Measurements from ENCODE around the gene JTB. TPM values are rescaled to one million over a fixed set of nuclear protein-coding genes. Genes with fewer than 3 reads are reported as not detected.
A peak's percentile ranks its signal among the peaks of the same experiment; 100 is the strongest.

Gene JTB
- total RNA-seq, 2 experiments from 2014 or later, result 111 to 124 TPM

- POLR2A ChIA-PET, result no interaction called here
- DNase-seq, result no peak
- H3K4me3 Mint-ChIP-seq, result no peak overlapping the region
- CTCF ChIA-PET, result interaction anchor here (1.0 kb wide), 1 partner anchor 11 kb away, joined by 5 read pairs; the partner anchor contains the start of gene DENND4B
- H3K9me3 Mint-ChIP-seq, result no peaks in the 10 kb centered on the region
- H3K36me3 Mint-ChIP-seq (ENCODE audit: low read depth), result peaks cover 56% of the 10 kb centered on the region
- H3K27ac Mint-ChIP-seq, result no peak overlapping the region
- H3K27me3 Mint-ChIP-seq, result no peaks in the 10 kb centered on the region
- peaks cover 7% of the 10 kb centered on the region for H3K4me1 Mint-ChIP-seq
Observed at GRCh38 chr1:153936011-153936802, 41.3 kb downstream of the JTB start.

GRCh38 chr1:153934746-153935145 is 42.7 kb downstream of the JTB start:
- Mint-ChIP-seq H3K4me3 (no peak overlapping the region), H3K36me3 (ENCODE audit: low read depth) (peaks cover 48% of the 10 kb centered on the region), H3K4me1 (peaks cover 3% of the 10 kb centered on the region), H3K27ac (no peak overlapping the region), H3K27me3 (no peaks in the 10 kb centered on the region), H3K9me3 (no peaks in the 10 kb centered on the region)
- CTCF ChIA-PET, result interaction anchor here (0.5 to 1.9 kb wide), 2 partner anchors 10 to 38 kb away, joined by 4 read pairs; no protein-coding TSS in a partner anchor
- POLR2A ChIA-PET, result no interaction called here
- no peak for DNase-seq

GRCh38 chr1:153933955-153934354 is 43.5 kb downstream of the JTB start:
- DNase-seq, result no peak
- no peak overlapping the region for H3K27ac Mint-ChIP-seq
- CTCF ChIA-PET, result interaction anchor here (0.6 to 1.9 kb wide), 2 partner anchors 11 to 99 kb away, joined by 4 read pairs; no protein-coding TSS in a partner anchor
- no peaks in the 10 kb centered on the region for H3K9me3 Mint-ChIP-seq
- POLR2A ChIA-PET, result no interaction called here
- peaks cover 44% of the 10 kb centered on the region for H3K36me3 Mint-ChIP-seq (ENCODE audit: low read depth)
- H3K4me3 Mint-ChIP-seq, result no peak overlapping the region
- peaks cover 6% of the 10 kb centered on the region for H3K4me1 Mint-ChIP-seq
- no peaks in the 10 kb centered on the region for H3K27me3 Mint-ChIP-seq

- H3K27ac Mint-ChIP-seq, result no peak overlapping the region
- peaks cover 10% of the 10 kb centered on the region for H3K4me1 Mint-ChIP-seq
- DNase-seq, result no peak
- no peaks in the 10 kb centered on the region for H3K9me3 Mint-ChIP-seq
- no peaks in the 10 kb centered on the region for H3K27me3 Mint-ChIP-seq
- POLR2A ChIA-PET, result no interaction called here
- no peak overlapping the region for H3K4me3 Mint-ChIP-seq
- peaks cover 41% of the 10 kb centered on the region for H3K36me3 Mint-ChIP-seq (ENCODE audit: low read depth)
- CTCF ChIA-PET, result interaction anchor here (0.6 to 1.9 kb wide), 2 partner anchors 11 to 98 kb away, joined by 4 read pairs; no protein-coding TSS in a partner anchor
Observed at GRCh38 chr1:153933430-153933829, 44.0 kb downstream of the JTB start.

- CTCF ChIA-PET, result interaction anchor here (1.3 kb wide), 1 partner anchor 14 kb away, joined by 3 read pairs; the partner anchor contains the start of gene DENND4B
- Mint-ChIP-seq H3K4me1 (peaks cover 14% of the 10 kb centered on the region), H3K36me3 (ENCODE audit: low read depth) (peaks cover 36% of the 10 kb centered on the region), H3K4me3 (no peak overlapping the region), H3K27ac (no peak overlapping the region), H3K27me3 (no peaks in the 10 kb centered on the region), H3K9me3 (no peaks in the 10 kb centered on the region)
- POLR2A ChIA-PET, result no interaction called here
- no peak for DNase-seq
Observed at GRCh38 chr1:153932156-153933131, 45.0 kb downstream of the JTB start.

- Mint-ChIP-seq H3K36me3 (ENCODE audit: low read depth) (peaks cover 17% of the 10 kb centered on the region), H3K27ac (no peak overlapping the region)
- no peak for DNase-seq
Observed at GRCh38 chr1:153929981-153930948, 47.2 kb downstream of the JTB start.

GRCh38 chr1:153929426-153929825 is 48.0 kb downstream of the JTB start:
- Mint-ChIP-seq H3K27me3 (no peaks in the 10 kb centered on the region), H3K4me1 (peaks cover 14% of the 10 kb centered on the region), H3K27ac (no peak overlapping the region), H3K36me3 (ENCODE audit: low read depth) (peaks cover 15% of the 10 kb centered on the region), H3K9me3 (no peaks in the 10 kb centered on the region), H3K4me3 (no peak overlapping the region)
- ChIA-PET POLR2A (no interaction called here), CTCF (interaction anchor here (1.2 to 3.8 kb wide), 3 partner anchors 10 to 27 kb away, joined by 3 to 21 read pairs (median 3); partner anchors contain the start of gene DENND4B)
- DNase-seq, result no peak

More at GRCh38 chr1:153929981-153930948, 47.2 kb downstream of the JTB start:
- POLR2A ChIA-PET, result no interaction called here
- Mint-ChIP-seq H3K9me3 (no peaks in the 10 kb centered on the region), H3K4me3 (no peak overlapping the region), H3K27me3 (no peaks in the 10 kb centered on the region), H3K4me1 (peaks cover 13% of the 10 kb centered on the region)
- CTCF ChIA-PET, result interaction anchor here (1.2 to 3.8 kb wide), 3 partner anchors 11 to 26 kb away, joined by 3 to 21 read pairs (median 3); partner anchors contain the start of gene DENND4B

GRCh38 chr1:153928791-153929341 is 48.6 kb downstream of the JTB start:
- ChIA-PET POLR2A (no interaction called here), CTCF (interaction anchor here (1.3 to 3.8 kb wide), 3 partner anchors 9 to 27 kb away, joined by 3 to 21 read pairs (median 3); partner anchors contain the start of gene DENND4B)
- H3K36me3 Mint-ChIP-seq (ENCODE audit: low read depth), result peaks cover 12% of the 10 kb centered on the region
- peak overlapping the region; percentile 60 for H3K27ac Mint-ChIP-seq
- no peaks in the 10 kb centered on the region for H3K27me3 Mint-ChIP-seq
- H3K4me3 Mint-ChIP-seq, result no peak overlapping the region
- DNase-seq, result no peak
- H3K4me1 Mint-ChIP-seq, result peaks cover 17% of the 10 kb centered on the region
- no peaks in the 10 kb centered on the region for H3K9me3 Mint-ChIP-seq

GRCh38 chr1:153928245-153928644 is 49.2 kb downstream of the JTB start:
- peaks cover 20% of the 10 kb centered on the region for H3K4me1 Mint-ChIP-seq
- CTCF ChIA-PET, result interaction anchor here (1.3 to 3.8 kb wide), 2 partner anchors 9 to 17 kb away, joined by 3 to 21 read pairs; partner anchors contain the start of gene DENND4B
- H3K27me3 Mint-ChIP-seq, result no peaks in the 10 kb centered on the region
- peaks cover 12% of the 10 kb centered on the region for H3K36me3 Mint-ChIP-seq (ENCODE audit: low read depth)
- no peaks in the 10 kb centered on the region for H3K9me3 Mint-ChIP-seq
- POLR2A ChIA-PET, result no interaction called here
- DNase-seq, result no peak
- no peak overlapping the region for H3K4me3 Mint-ChIP-seq
- H3K27ac Mint-ChIP-seq, result peak overlapping the region; percentile 1

- DNase-seq, result no peak
- Mint-ChIP-seq H3K4me3 (no peak overlapping the region), H3K27me3 (no peaks in the 10 kb centered on the region), H3K36me3 (ENCODE audit: low read depth) (peaks cover 6% of the 10 kb centered on the region), H3K4me1 (peaks cover 22% of the 10 kb centered on the region), H3K9me3 (no peaks in the 10 kb centered on the region), H3K27ac (no peak overlapping the region)
- ChIA-PET POLR2A (interaction anchor here (0.7 kb wide), 1 partner anchor 100 kb away, joined by 8 read pairs; no protein-coding TSS in a partner anchor), CTCF (no interaction called here)
Observed at GRCh38 chr1:153926405-153926804, 51.1 kb downstream of the JTB start.
